Central memory CD8-positive, alpha-beta T cell (primary cell): Measurements from ENCODE around the gene SFR1.

Source experiments
- ATAC-seq: fragments of 150-1000 bp; cut with Tn5 transposase; replicated peaks from 2 replicates; pipeline ENCODE4 v1.10.0; 2022; ENCODE audit warnings: mild to moderate bottlenecking, moderate FRiP score, moderate number of reproducible peaks; ENCODE audit not compliant: poor library complexity, severe bottlenecking; ENCODE audit errors: extremely low read depth
- DNase-seq, 2 donors: peaks; one replicate each; pipeline ENCODE4 v3.0.0; 2021; ENCODE audit warnings: low spot score in 2 of 2
- H3K27ac Mint-ChIP-seq: one replicate; pipeline ENCODE4 v1.8.0; 2022; ENCODE audit warnings: low read depth, mild to moderate bottlenecking, moderate library complexity, mixed read lengths
- H3K27me3 Mint-ChIP-seq: one replicate; pipeline ENCODE4 v1.8.0; 2022; ENCODE audit warnings: mixed read lengths
- H3K36me3 Mint-ChIP-seq: one replicate; pipeline ENCODE4 v1.8.0; 2022; ENCODE audit warnings: mild to moderate bottlenecking, moderate library complexity, mixed read lengths; ENCODE audit not compliant: insufficient read depth
- H3K4me1 Mint-ChIP-seq: one replicate; pipeline ENCODE4 v1.8.0; 2022; ENCODE audit warnings: mixed read lengths
- H3K4me3 Mint-ChIP-seq: one replicate; pipeline ENCODE4 v1.8.0; 2022; ENCODE audit warnings: mild to moderate bottlenecking, moderate library complexity, mixed read lengths
- H3K9me3 Mint-ChIP-seq: one replicate; pipeline ENCODE4 v1.8.0; 2022; ENCODE audit warnings: mixed read lengths

SFR1 gene

DNA sequence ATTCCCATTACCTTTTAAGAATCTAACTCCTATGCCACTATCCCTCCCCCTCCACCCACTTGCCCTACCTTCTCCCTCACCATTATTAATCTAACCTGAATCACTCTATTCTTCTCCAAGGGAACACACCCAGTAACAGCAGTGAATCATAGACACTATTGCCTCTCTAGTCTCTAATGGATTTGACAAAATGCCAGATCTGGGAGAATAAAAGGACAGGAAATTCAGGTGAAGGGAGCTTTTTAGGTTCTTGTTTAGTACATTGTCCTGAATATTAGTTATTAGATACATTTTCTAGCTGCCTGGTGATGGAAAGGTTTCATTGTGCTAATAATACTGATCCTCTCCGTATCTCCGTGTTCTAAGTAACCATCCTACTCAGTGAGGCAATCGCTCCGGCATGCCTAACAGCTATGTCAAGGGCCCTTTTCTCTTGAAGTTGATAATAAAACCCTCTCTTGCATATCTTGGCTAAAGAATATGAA lies 4.1 kb upstream of the SFR1 start:
- H3K36me3 Mint-ChIP-seq: peaks cover 20% of the 10 kb centered on the region
- H3K4me1 Mint-ChIP-seq: peaks cover 13% of the 10 kb centered on the region
- ATAC-seq: no peak
- DNase-seq: no peak
- no peak overlapping the region for H3K27ac Mint-ChIP-seq
- no peak overlapping the region for H3K4me3 Mint-ChIP-seq
- H3K27me3 Mint-ChIP-seq: peaks cover 19% of the 10 kb centered on the region
- no peaks in the 10 kb centered on the region for H3K9me3 Mint-ChIP-seq

GRCh38 chr10:104119996-104120395 lies 2.0 kb upstream of the SFR1 start:
- no peak overlapping the region for H3K4me3 Mint-ChIP-seq
- H3K9me3 Mint-ChIP-seq: no peaks in the 10 kb centered on the region
- peaks cover 21% of the 10 kb centered on the region for H3K36me3 Mint-ChIP-seq
- peaks cover 21% of the 10 kb centered on the region for H3K4me1 Mint-ChIP-seq
- DNase-seq: no peak
- no peak for ATAC-seq
- peaks cover 11% of the 10 kb centered on the region for H3K27me3 Mint-ChIP-seq
- H3K27ac Mint-ChIP-seq: peak overlapping the region; percentile 99

DNA sequence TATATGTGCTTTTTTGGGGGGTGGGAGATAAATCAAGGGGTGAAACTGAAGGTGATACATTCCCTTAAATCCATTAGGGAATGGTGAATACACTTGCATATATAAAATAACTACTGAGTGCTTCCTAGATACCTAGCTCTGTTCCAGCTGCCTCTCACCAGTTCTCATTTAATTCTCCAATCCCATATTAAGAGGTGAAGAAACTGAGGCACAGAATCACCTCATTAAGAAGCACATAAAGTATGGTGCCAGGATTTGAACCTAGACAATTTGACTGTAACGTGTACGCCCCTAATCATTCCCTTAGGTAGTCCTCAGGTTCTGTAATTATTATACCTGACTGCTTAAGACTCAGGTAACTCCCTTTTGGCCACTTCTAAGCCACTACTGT lies 1.5 kb upstream of the SFR1 start:
- no peak for ATAC-seq
- Mint-ChIP-seq H3K27me3 (peaks cover 11% of the 10 kb centered on the region), H3K4me3 (peak overlapping the region; percentile 89), H3K27ac (peak overlapping the region; percentile 99), H3K4me1 (peaks cover 21% of the 10 kb centered on the region), H3K9me3 (no peaks in the 10 kb centered on the region), H3K36me3 (peaks cover 23% of the 10 kb centered on the region)
- no peak for DNase-seq

GRCh38 chr10:104120903-104121484 lies 977 bp upstream of the SFR1 start:
- Mint-ChIP-seq H3K9me3 (no peaks in the 10 kb centered on the region), H3K4me3 (peak overlapping the region; percentile 89), H3K27ac (peak overlapping the region; percentile 99), H3K36me3 (peaks cover 23% of the 10 kb centered on the region), H3K4me1 (peaks cover 21% of the 10 kb centered on the region), H3K27me3 (peaks cover 11% of the 10 kb centered on the region)
- DNase-seq (peak; percentile 75 to 91), ATAC-seq (peak; percentile 66)

DNA sequence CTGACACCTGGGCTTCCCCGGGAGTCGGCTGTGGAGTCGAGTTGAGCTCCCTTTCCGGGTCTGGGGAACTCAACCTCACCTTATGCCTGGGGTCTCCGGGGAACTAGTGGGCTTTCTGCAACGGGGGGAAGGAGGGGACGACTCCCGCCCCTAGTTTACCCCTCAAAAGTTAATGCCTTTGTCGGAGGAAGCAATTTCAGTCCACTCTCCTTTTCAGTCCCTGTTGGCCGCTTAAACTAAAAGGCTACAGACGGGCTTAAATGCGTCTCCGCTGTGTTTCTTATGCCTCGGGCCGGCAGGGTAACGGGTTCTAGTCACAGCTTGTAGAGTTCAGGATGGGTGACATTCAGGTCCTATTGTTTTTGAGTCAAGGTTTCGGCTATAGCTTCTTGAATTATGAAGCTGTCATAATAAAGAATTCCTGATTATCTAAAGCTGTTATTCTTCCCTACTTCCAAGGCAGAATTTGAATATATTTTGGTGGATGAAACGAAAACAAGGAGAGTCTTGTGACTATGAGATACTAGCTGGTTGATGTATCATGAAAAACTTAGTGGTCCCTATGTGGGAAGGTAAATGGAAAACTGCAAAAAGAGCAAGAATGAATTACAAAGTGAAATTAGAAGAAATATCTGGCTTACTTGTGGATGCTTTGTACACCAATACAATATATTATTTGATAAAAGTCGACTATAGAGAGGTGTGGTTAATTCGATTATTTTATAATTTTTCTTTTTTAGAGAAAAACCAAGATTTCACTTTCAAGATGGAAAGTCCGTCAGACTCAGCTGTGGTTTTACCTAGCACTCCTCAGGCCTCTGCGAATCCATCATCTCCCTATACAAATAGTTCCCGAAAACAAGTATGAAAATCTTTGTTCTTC lies 495 bp downstream of the SFR1 start:
- Mint-ChIP-seq H3K27me3 (peaks cover 3% of the 10 kb centered on the region), H3K4me3 (peak overlapping the region; percentile 89), H3K36me3 (peaks cover 33% of the 10 kb centered on the region), H3K9me3 (no peaks in the 10 kb centered on the region), H3K4me1 (peaks cover 21% of the 10 kb centered on the region), H3K27ac (peak overlapping the region; percentile 99)
- ATAC-seq: no peak
- no peak for DNase-seq

- H3K36me3 Mint-ChIP-seq: peaks cover 33% of the 10 kb centered on the region
- H3K4me3 Mint-ChIP-seq: peak overlapping the region; percentile 89
- DNase-seq (no peak), ATAC-seq (no peak)
- no peaks in the 10 kb centered on the region for H3K9me3 Mint-ChIP-seq
- no peak overlapping the region for H3K27ac Mint-ChIP-seq
- H3K4me1 Mint-ChIP-seq: peaks cover 21% of the 10 kb centered on the region
- no peaks in the 10 kb centered on the region for H3K27me3 Mint-ChIP-seq
These were observed 1.4 kb downstream of the SFR1 start for GRCh38 chr10:104123397-104123796.

DNA sequence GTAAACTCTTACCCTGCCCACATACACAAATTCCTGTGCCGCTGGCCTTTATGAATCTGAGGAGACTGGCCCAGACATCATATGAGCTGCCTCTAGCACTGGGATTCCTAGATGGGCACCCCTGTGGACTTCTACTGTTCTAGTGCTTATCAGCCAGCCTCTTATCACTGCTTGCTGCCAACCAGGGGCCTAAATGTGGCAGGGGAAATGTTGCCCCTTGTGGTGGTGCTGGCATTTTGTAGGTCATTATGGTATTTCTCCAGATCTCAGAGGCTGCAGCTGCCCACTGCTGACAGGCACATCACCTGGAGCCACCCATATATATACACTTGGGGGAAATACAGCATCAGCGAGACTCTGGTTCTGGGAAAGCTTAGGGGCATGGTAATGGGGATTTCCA lies 5.4 kb downstream of the SFR1 start:
- peaks cover 13% of the 10 kb centered on the region for H3K36me3 Mint-ChIP-seq
- H3K9me3 Mint-ChIP-seq: no peaks in the 10 kb centered on the region
- ATAC-seq: no peak
- peaks cover 13% of the 10 kb centered on the region for H3K4me1 Mint-ChIP-seq
- H3K27me3 Mint-ChIP-seq: peaks cover 3% of the 10 kb centered on the region
- no peak overlapping the region for H3K4me3 Mint-ChIP-seq
- no peak overlapping the region for H3K27ac Mint-ChIP-seq
- no peak for DNase-seq

GRCh38 chr10:104128214-104128613 lies 6.2 kb downstream of the SFR1 start:
- Mint-ChIP-seq H3K9me3 (no peaks in the 10 kb centered on the region), H3K36me3 (peaks cover 13% of the 10 kb centered on the region), H3K27ac (no peak overlapping the region), H3K4me3 (no peak overlapping the region), H3K27me3 (peaks cover 11% of the 10 kb centered on the region), H3K4me1 (peaks cover 5% of the 10 kb centered on the region)
- DNase-seq (no peak), ATAC-seq (no peak)

DNA sequence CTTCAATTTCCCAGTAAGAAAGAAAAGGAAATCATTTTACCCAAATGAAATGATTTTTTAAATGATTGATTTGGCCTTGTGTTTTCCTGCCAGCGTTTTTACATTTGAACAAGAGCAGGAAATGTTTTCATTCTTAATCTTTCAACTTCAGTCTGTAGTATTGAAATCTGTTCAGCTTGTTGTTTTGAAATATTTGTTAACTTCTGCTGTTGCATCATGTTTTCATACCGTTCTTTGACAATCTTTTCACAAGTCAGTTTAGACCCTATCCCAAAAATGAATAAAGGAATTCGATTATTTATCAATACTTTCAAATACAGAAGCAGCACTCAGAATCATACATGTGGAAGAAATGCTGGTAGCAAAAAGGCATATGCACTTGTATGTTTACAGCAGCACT lies 8.1 kb downstream of the SFR1 start:
- peaks cover 12% of the 10 kb centered on the region for H3K36me3 Mint-ChIP-seq
- ATAC-seq (no peak), DNase-seq (no peak)
- H3K4me1 Mint-ChIP-seq: no peaks in the 10 kb centered on the region
- no peaks in the 10 kb centered on the region for H3K9me3 Mint-ChIP-seq
- no peak overlapping the region for H3K4me3 Mint-ChIP-seq
- no peak overlapping the region for H3K27ac Mint-ChIP-seq
- peaks cover 30% of the 10 kb centered on the region for H3K27me3 Mint-ChIP-seq

DNA sequence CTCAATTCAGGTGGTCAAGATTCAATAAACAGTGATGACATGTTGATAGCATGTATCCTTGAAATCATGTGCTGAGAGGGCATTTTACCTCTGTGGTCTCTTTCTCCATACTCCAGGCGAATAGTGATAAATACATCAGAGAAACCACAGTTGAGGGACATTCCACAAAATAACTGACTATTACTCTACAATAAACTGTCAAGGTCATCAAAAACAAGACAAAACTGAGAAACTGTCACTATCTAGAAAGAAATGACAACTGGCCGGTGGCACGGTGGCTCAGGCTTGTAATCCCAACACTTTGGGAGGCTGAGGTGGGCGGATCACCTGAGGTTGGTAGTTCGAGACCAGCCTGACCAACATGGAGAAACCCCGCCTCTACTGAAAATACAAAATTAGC lies 16.2 kb downstream of the SFR1 start:
- peaks cover 42% of the 10 kb centered on the region for H3K27me3 Mint-ChIP-seq
- DNase-seq (no peak), ATAC-seq (no peak)
- no peak overlapping the region for H3K4me3 Mint-ChIP-seq
- H3K4me1 Mint-ChIP-seq: no peaks in the 10 kb centered on the region
- H3K27ac Mint-ChIP-seq: no peak overlapping the region
- no peaks in the 10 kb centered on the region for H3K9me3 Mint-ChIP-seq
- H3K36me3 Mint-ChIP-seq: no peaks in the 10 kb centered on the region

- ATAC-seq: no peak
- DNase-seq: no peak
- H3K27me3 Mint-ChIP-seq: peaks cover 40% of the 10 kb centered on the region
- H3K36me3 Mint-ChIP-seq: no peaks in the 10 kb centered on the region
- no peak overlapping the region for H3K4me3 Mint-ChIP-seq
- H3K9me3 Mint-ChIP-seq: no peaks in the 10 kb centered on the region
- no peak overlapping the region for H3K27ac Mint-ChIP-seq
- H3K4me1 Mint-ChIP-seq: no peaks in the 10 kb centered on the region
These were observed 17.2 kb downstream of the SFR1 start for GRCh38 chr10:104139221-104139620.

- no peaks in the 10 kb centered on the region for H3K4me1 Mint-ChIP-seq
- no peaks in the 10 kb centered on the region for H3K36me3 Mint-ChIP-seq
- H3K4me3 Mint-ChIP-seq: no peak overlapping the region
- H3K27me3 Mint-ChIP-seq: peaks cover 44% of the 10 kb centered on the region
- no peak overlapping the region for H3K27ac Mint-ChIP-seq
- H3K9me3 Mint-ChIP-seq: no peaks in the 10 kb centered on the region
- no peak for ATAC-seq
- no peak for DNase-seq
These were observed 20.1 kb downstream of the SFR1 start for GRCh38 chr10:104142081-104142480.

DNA sequence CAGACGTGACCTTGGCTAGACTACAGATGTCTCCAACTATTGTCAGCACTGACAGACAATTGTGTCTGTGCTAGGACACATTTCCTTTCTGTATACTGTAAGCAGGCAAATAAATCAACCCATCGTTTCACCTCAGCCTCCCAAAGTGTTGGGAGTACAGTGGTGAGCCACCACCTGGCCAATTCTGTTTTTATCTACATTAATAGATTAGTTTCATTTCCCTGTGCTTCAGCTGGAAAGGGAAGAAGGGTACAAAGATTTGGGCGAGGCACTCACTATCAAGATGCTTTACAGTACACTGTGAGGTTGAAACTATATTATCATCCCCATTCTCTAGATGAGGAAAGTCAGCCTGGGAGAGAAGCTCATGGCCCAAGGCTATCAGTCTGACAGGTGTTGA lies 21.9 kb downstream of the SFR1 start:
- Mint-ChIP-seq H3K27ac (no peak overlapping the region), H3K4me3 (no peak overlapping the region), H3K9me3 (no peaks in the 10 kb centered on the region), H3K4me1 (no peaks in the 10 kb centered on the region), H3K36me3 (no peaks in the 10 kb centered on the region), H3K27me3 (peaks cover 46% of the 10 kb centered on the region)
- DNase-seq (no peak), ATAC-seq (no peak)
